SK-N-SH (cell line): ENCODE results near the gene DSG4. TPM values are rescaled to one million over a fixed set of nuclear protein-coding genes. Genes with fewer than 3 reads are reported as not detected.

Source experiments
- CTCF ChIA-PET: fragments of 300-600, 350-600 bp; formaldehyde crosslinking; extraction: SDS; loops from one replicate; lab custom pipeline; 2021; lab: Yijun Ruan, JAX
- POLR2A ChIA-PET: fragments of 350-600 bp; sonication (Branson Sonifier 250); formaldehyde crosslinking; extraction: SDS; loops from one replicate; lab custom pipeline; 2020; ENCODE audit warnings: antibody characterized with exemption, inconsistent platforms; lab: Yijun Ruan, JAX
- DNase-seq: peaks from one replicate; pipeline ENCODE4 v3.0.0; 2012
- H2AFZ ChIP-seq: fragments of 200-600 bp; sonication (generic); 2 replicates; pipeline ENCODE4 v1.8.1; 2016; ENCODE audit warnings: antibody characterized with exemption, mild to moderate bottlenecking, low read depth
- H3F3A ChIP-seq: fragments of 200-600 bp; sonication (generic); replicated peaks from 2 replicates; pipeline ENCODE3; 2016; ENCODE audit warnings: antibody characterized with exemption, mild to moderate bottlenecking; ENCODE audit not compliant: insufficient read depth
- H3K27ac ChIP-seq, 2 experiments: fragments of 200-500 bp in 1 of 2; fragments of 200-600 bp in 1 of 2; sonication (Bioruptor generic) in 1 of 2; sonication (generic), shearing (Covaris generic) in 1 of 2; 2 replicates each; pipeline versions ENCODE4 v1.5.1 to v1.6.1; 2014 to 2016; ENCODE audit warnings: low read depth in 2 of 2, inconsistent platforms in 1 of 2, low read length in 1 of 2, mild to moderate bottlenecking in 1 of 2, mixed read lengths in 1 of 2
- H3K27me3 ChIP-seq: fragments of 200-600 bp; sonication (generic), shearing (Covaris generic); 2 replicates; pipeline ENCODE4 v1.6.1; 2016; ENCODE audit warnings: mixed run types; ENCODE audit not compliant: insufficient read depth
- H3K36me3 ChIP-seq, 2 experiments: fragments of 200-500 bp in 1 of 2; fragments of 200-600 bp in 1 of 2; sonication (Bioruptor generic) in 1 of 2; sonication (generic) in 1 of 2; replicated peaks in 1 of 2; 2 replicates each; pipeline versions ENCODE3 to v1.5.1; 2014 to 2016; ENCODE audit warnings: low read length in 1 of 2, mild to moderate bottlenecking in 1 of 2; ENCODE audit not compliant: insufficient read depth in 2 of 2, control insufficient read depth in 1 of 2
- H3K4me1 ChIP-seq, 2 experiments: fragments of 200-500 bp in 1 of 2; fragments of 200-600 bp in 1 of 2; sonication (Bioruptor generic) in 1 of 2; sonication (generic), shearing (Covaris generic) in 1 of 2; 2 replicates each; pipeline versions ENCODE4 v1.5.1 to v1.6.1; 2014 to 2016; ENCODE audit warnings: low read depth in 1 of 2, low read length in 1 of 2, mixed run types in 1 of 2; ENCODE audit not compliant: insufficient read depth in 2 of 2, control insufficient read depth in 1 of 2
- H3K4me2 ChIP-seq: fragments of 200-600 bp; sonication (generic), shearing (Covaris generic); 2 replicates; pipeline ENCODE4 v1.6.1; 2017; ENCODE audit warnings: mixed run types
- H3K4me3 ChIP-seq, 2 experiments: fragments of 200-500 bp in 1 of 2; fragments of 200-600 bp in 1 of 2; sonication (Bioruptor generic) in 1 of 2; sonication (generic), shearing (Covaris generic) in 1 of 2; 2 replicates each; pipeline versions ENCODE4 v1.5.1 to v1.8.1; 2014 to 2016; ENCODE audit warnings: low read depth in 2 of 2, inconsistent platforms in 1 of 2, low read length in 1 of 2, mild to moderate bottlenecking in 1 of 2, mixed read lengths in 1 of 2, moderate library complexity in 1 of 2
- H3K79me2 ChIP-seq: fragments of 200-600 bp; sonication (generic); 2 replicates; pipeline ENCODE4 v1.8.1; 2017; ENCODE audit warnings: mild to moderate bottlenecking; ENCODE audit not compliant: insufficient read depth
- H3K9ac ChIP-seq: fragments of 200-600 bp; sonication (generic); 2 replicates; pipeline ENCODE4 v1.6.1; 2017; ENCODE audit warnings: mixed run types
- H3K9me2 ChIP-seq: fragments of 200-600 bp; sonication (generic); 2 replicates; pipeline ENCODE4 v1.6.1; 2017; ENCODE audit warnings: mixed run types
- H3K9me3 ChIP-seq: fragments of 200-600 bp; sonication (generic); 2 replicates; pipeline ENCODE4 v1.6.1; 2017; ENCODE audit warnings: mixed run types, mild to moderate bottlenecking, moderate library complexity
- H4K20me1 ChIP-seq: fragments of 200-600 bp; sonication (generic); 2 replicates; pipeline ENCODE4 v1.6.1; 2017; ENCODE audit warnings: mild to moderate bottlenecking, mixed run types; ENCODE audit not compliant: insufficient read depth
- CHD2 ChIP-seq: fragments of 150-350 bp; IDR thresholded peaks from 2 replicates; pipeline ENCODE4 v1.6.1; 2018; ENCODE audit warnings: low read length; ENCODE audit not compliant: partially characterized antibody
- ELF1 ChIP-seq: IDR thresholded peaks from 2 replicates; pipeline ENCODE4 v1.4.0; 2012
- EZH2phosphoT487 ChIP-seq: fragments of 200-600 bp; sonication (generic); IDR thresholded peaks from 2 replicates; pipeline ENCODE4 v1.6.1; 2017; ENCODE audit warnings: low read depth, mixed run types, mild to moderate bottlenecking, antibody characterized with exemption, moderate library complexity, borderline replicate concordance
- FOXJ3 ChIP-seq: sonication (generic); formaldehyde crosslinking; IDR thresholded peaks from 2 replicates; pipeline ENCODE4 v1.5.1; 2020; ENCODE audit warnings: mild to moderate bottlenecking, missing genetic modification reagents
- GABPA ChIP-seq: IDR thresholded peaks from 2 replicates; pipeline ENCODE4 v1.4.0; 2012; ENCODE audit warnings: low read depth, mild to moderate bottlenecking
- MXI1 ChIP-seq: IDR thresholded peaks from 2 replicates; pipeline ENCODE4 v1.6.1; 2012; ENCODE audit warnings: mild to moderate bottlenecking, low read depth, low read length, improper control_type of control experiment
- NFIC ChIP-seq: IDR thresholded peaks from 2 replicates; pipeline ENCODE4 v1.4.0; 2012; ENCODE audit warnings: borderline replicate concordance
- NRF1 ChIP-seq: IDR thresholded peaks from 2 replicates; pipeline ENCODE4 v1.6.1; 2012; ENCODE audit warnings: low read depth, mild to moderate bottlenecking, low read length
- PBX3 ChIP-seq: IDR thresholded peaks from 2 replicates; pipeline ENCODE4; 2012
- POLR2AphosphoS5 ChIP-seq: IDR thresholded peaks from 2 replicates; pipeline ENCODE4 v1.6.1; 2012; ENCODE audit warnings: low read depth, low read length
- RCOR1 ChIP-seq: fragments of 150-350 bp; IDR thresholded peaks from 2 replicates; pipeline ENCODE4 v1.6.1; 2017; ENCODE audit warnings: antibody characterized with exemption, low read length
- REST ChIP-seq: IDR thresholded peaks from 2 replicates; pipeline ENCODE4 v1.6.1; 2012; ENCODE audit warnings: mild to moderate bottlenecking, low read depth, low read length, moderate library complexity
- RFX5 ChIP-seq: IDR thresholded peaks from 2 replicates; pipeline ENCODE4 v1.6.1; 2012; ENCODE audit warnings: mild to moderate bottlenecking, improper control_type of control experiment, low read length
- RXRA ChIP-seq: IDR thresholded peaks from 2 replicates; pipeline ENCODE4 v1.4.0; 2012; ENCODE audit warnings: low read depth, mild to moderate bottlenecking, borderline replicate concordance
- TAF1 ChIP-seq: IDR thresholded peaks from 2 replicates; pipeline ENCODE4 v1.6.1; 2012; ENCODE audit warnings: low read depth, mild to moderate bottlenecking, low read length, moderate library complexity, borderline replicate concordance
- TCF12 ChIP-seq: IDR thresholded peaks from 2 replicates; pipeline ENCODE4 v1.4.0; 2012
- TEAD4 ChIP-seq: IDR thresholded peaks from 2 replicates; pipeline ENCODE4 v1.4.0; 2012; ENCODE audit warnings: mild to moderate bottlenecking, borderline replicate concordance; ENCODE audit not compliant: insufficient read depth
- USF2 ChIP-seq: fragments of 150-350 bp; IDR thresholded peaks from 2 replicates; pipeline ENCODE4 v1.6.1; 2017; ENCODE audit warnings: antibody characterized with exemption, low read length, low read depth, borderline replicate concordance
- ZBTB33 ChIP-seq: IDR thresholded peaks from 2 replicates; pipeline ENCODE4 v1.4.0; 2012; ENCODE audit warnings: low read depth, borderline replicate concordance
- WGBS: methylation state at CpG from one replicate; pipeline ENCODE4 v1.1.6; 2017; ENCODE audit warnings: low lambda C conversion rate; 5-methylcytosine and 5-hydroxymethylcytosine counted together
- polyA plus RNA-seq, 3 experiments: library from polyadenylated mRNA; depleted of rRNA; stranded (reverse); fragments of >200 nt; gene quantifications; 2 replicates each; pipeline ENCODE4 v1.2.3, GENCODE V29; 2012

Gene DSG4
- polyA plus RNA-seq, 1 of the 3 experiments (the other 2 are of a cell fraction): not detected

GRCh38 chr18:31438402-31438801, 61.8 kb downstream of the DSG4 start:
- CTCF ChIA-PET: interaction anchor here (1.2 kb wide), 1 partner anchor 13 kb away, joined by 4 read pairs; no protein-coding TSS in a partner anchor
- H3K9me2 ChIP-seq: no peaks in the 10 kb centered on the region
- H3F3A ChIP-seq: no peaks in the 10 kb centered on the region
- no peaks in the 10 kb centered on the region for H3K4me1 ChIP-seq
- no peak overlapping the region for H3K4me3 ChIP-seq
- 0% methylated on average over 2 of the region's 2 CpGs for WGBS
- H3K27ac ChIP-seq: no peak overlapping the region
- H2AFZ ChIP-seq: no peak overlapping the region
- H3K4me2 ChIP-seq: no peak overlapping the region
- no peak for TF ChIP-seq EZH2phosphoT487
- no peak for TF ChIP-seq ELF1
- no peak for TF ChIP-seq CHD2
- no peak for TF ChIP-seq GABPA
- no peak for TF ChIP-seq TEAD4
- no peak for TF ChIP-seq RXRA
- TF ChIP-seq TCF12: no peak
- TF ChIP-seq RCOR1: no peak
- no peak for TF ChIP-seq MXI1
- TF ChIP-seq POLR2AphosphoS5: no peak
- TF ChIP-seq FOXJ3: no peak
- no peak for TF ChIP-seq NFIC
- no peak for TF ChIP-seq USF2
- TF ChIP-seq TAF1: no peak
- no peak for TF ChIP-seq ZBTB33
- TF ChIP-seq REST: no peak
- no peak for TF ChIP-seq NRF1
- TF ChIP-seq PBX3: no peak
- no peak for TF ChIP-seq RFX5
- no peak overlapping the region for H3K9ac ChIP-seq
- no peaks in the 10 kb centered on the region for H4K20me1 ChIP-seq
- H3K36me3 ChIP-seq: no peaks in the 10 kb centered on the region
- H3K9me3 ChIP-seq: no peaks in the 10 kb centered on the region
- POLR2A ChIA-PET: no interaction called here
- peaks cover 14% of the 10 kb centered on the region; the same call in 1 of the 2 replicates for H3K27me3 ChIP-seq
- no peaks in the 10 kb centered on the region for H3K79me2 ChIP-seq
- DNase-seq: no peak
